MM.1S (cell line): Measurements from ENCODE around the gene FIBP.

Experiments
- CTCF ChIP-seq: fragments of 300-600 bp; sonication (generic); IDR thresholded peaks from 2 replicates; pipeline ENCODE4 v1.5.1; 2016; ENCODE audit warnings: antibody characterized with exemption, low read length, mixed read lengths
- EZH2 ChIP-seq: fragments of 300-600 bp; sonication (generic); optimal IDR thresholded peaks from 2 replicates; pipeline ENCODE3; 2017; ENCODE audit warnings: low read depth, mild to moderate bottlenecking, antibody characterized with exemption, low read length, mixed read lengths
- EZH2phosphoT487 ChIP-seq: fragments of 300-600 bp; sonication (generic); IDR thresholded peaks from 2 replicates; pipeline ENCODE4 v1.6.1; 2018; ENCODE audit warnings: antibody characterized with exemption, low read length

GRCh38 chr11:65854161-65854592 is 34.1 kb downstream of the FIBP start:
- TF ChIP-seq EZH2 (no peak), CTCF (no peak), EZH2phosphoT487 (no peak)
